HL-60/S4 (cell line): Measurements from ENCODE around the gene TCF7L2.

Experiments
- in situ Hi-C: fragments of 300-500 bp; cut with MboI; formaldehyde crosslinking; loops from 2 replicates; pipeline ENCODE4 v1.14.3; 2022; ENCODE audit warnings: low sequenced_read_pairs

Gene TCF7L2

GRCh38 chr10:113089551-113089950, 139.5 kb downstream of the TCF7L2 start:
- in situ Hi-C loops, result no loop called here

GRCh38 chr10:113091920-113092319, 141.9 kb downstream of the TCF7L2 start:
- in situ Hi-C loops, result no loop called here

GRCh38 chr10:113093188-113094113, 143.4 kb downstream of the TCF7L2 start:
- in situ Hi-C loops, result no loop called here

- in situ Hi-C loops, result no loop called here
These were observed 144.1 kb downstream of the TCF7L2 start for GRCh38 chr10:113094114-113094486.

- in situ Hi-C loops, result no loop called here
These were observed 145.5 kb downstream of the TCF7L2 start for GRCh38 chr10:113095419-113096127.

GRCh38 chr10:113096128-113096996, 146.3 kb downstream of the TCF7L2 start:
- in situ Hi-C loops, result no loop called here

GRCh38 chr10:113097036-113097435, 147.0 kb downstream of the TCF7L2 start:
- in situ Hi-C loops, result no loop called here

GRCh38 chr10:113099431-113100183, 149.6 kb downstream of the TCF7L2 start:
- in situ Hi-C loops, result loop anchor here (25.0 kb wide), 1 partner anchor 537 kb away; no protein-coding TSS in a partner anchor

- in situ Hi-C loops, result loop anchor here (25.0 kb wide), 1 partner anchor 538 kb away; no protein-coding TSS in a partner anchor
These were observed 150.2 kb downstream of the TCF7L2 start for GRCh38 chr10:113100281-113100680.

- in situ Hi-C loops, result loop anchor here (25.0 kb wide), 1 partner anchor 541 kb away; no protein-coding TSS in a partner anchor
These were observed 153.2 kb downstream of the TCF7L2 start for GRCh38 chr10:113103131-113103840.

GRCh38 chr10:113104047-113104446, 154.0 kb downstream of the TCF7L2 start:
- in situ Hi-C loops, result loop anchor here (25.0 kb wide), 1 partner anchor 542 kb away; no protein-coding TSS in a partner anchor

GRCh38 chr10:113108194-113108835, 158.3 kb downstream of the TCF7L2 start:
- in situ Hi-C loops, result loop anchor here (25.0 kb wide), 1 partner anchor 546 kb away; no protein-coding TSS in a partner anchor

GRCh38 chr10:113108948-113109347, 158.9 kb downstream of the TCF7L2 start:
- in situ Hi-C loops, result loop anchor here (25.0 kb wide), 1 partner anchor 547 kb away; no protein-coding TSS in a partner anchor

- in situ Hi-C loops, result loop anchor here (25.0 kb wide), 1 partner anchor 547 kb away; no protein-coding TSS in a partner anchor
These were observed 159.4 kb downstream of the TCF7L2 start for GRCh38 chr10:113109482-113109881.

GRCh38 chr10:113111260-113111659, 161.2 kb downstream of the TCF7L2 start:
- in situ Hi-C loops, result loop anchor here (25.0 kb wide), 1 partner anchor 549 kb away; no protein-coding TSS in a partner anchor

GRCh38 chr10:113111900-113112853, 162.1 kb downstream of the TCF7L2 start:
- in situ Hi-C loops, result loop anchor here (25.0 kb wide), 1 partner anchor 550 kb away; no protein-coding TSS in a partner anchor

- in situ Hi-C loops, result loop anchor here (25.0 kb wide), 1 partner anchor 551 kb away; no protein-coding TSS in a partner anchor
These were observed 163.2 kb downstream of the TCF7L2 start for GRCh38 chr10:113113241-113113640.
